ENCODE results near the gene ALAS1.

GRCh38 chr3:52154135-52155094 lies 43.5 kb upstream of the ALAS1 start, which contains the start of gene POC1A:
- TF ChIP-seq EZH2 (IDR thresholded peaks at IDR 0.05; ENCODE audit: insufficient read depth, low read length), result no peak
- TF ChIP-seq, protein P1, sequence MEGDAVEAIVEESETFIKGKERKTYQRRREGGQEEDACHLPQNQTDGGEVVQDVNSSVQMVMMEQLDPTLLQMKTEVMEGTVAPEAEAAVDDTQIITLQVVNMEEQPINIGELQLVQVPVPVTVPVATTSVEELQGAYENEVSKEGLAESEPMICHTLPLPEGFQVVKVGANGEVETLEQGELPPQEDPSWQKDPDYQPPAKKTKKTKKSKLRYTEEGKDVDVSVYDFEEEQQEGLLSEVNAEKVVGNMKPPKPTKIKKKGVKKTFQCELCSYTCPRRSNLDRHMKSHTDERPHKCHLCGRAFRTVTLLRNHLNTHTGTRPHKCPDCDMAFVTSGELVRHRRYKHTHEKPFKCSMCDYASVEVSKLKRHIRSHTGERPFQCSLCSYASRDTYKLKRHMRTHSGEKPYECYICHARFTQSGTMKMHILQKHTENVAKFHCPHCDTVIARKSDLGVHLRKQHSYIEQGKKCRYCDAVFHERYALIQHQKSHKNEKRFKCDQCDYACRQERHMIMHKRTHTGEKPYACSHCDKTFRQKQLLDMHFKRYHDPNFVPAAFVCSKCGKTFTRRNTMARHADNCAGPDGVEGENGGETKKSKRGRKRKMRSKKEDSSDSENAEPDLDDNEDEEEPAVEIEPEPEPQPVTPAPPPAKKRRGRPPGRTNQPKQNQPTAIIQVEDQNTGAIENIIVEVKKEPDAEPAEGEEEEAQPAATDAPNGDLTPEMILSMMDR (IDR thresholded peaks at IDR 0.05; ENCODE audit: insufficient read depth, low read depth, low read length), result no peak
